Loucy (cell line): ENCODE data around the gene MYRIP.

Experiments used
- EZH2phosphoT487 ChIP-seq: fragments of 200-600 bp; IDR thresholded peaks from 2 replicates; pipeline ENCODE4 v1.6.1; 2018; ENCODE audit warnings: antibody characterized with exemption, mild to moderate bottlenecking, moderate library complexity, borderline replicate concordance
- TF ChIP-seq, protein P1 (sequence below): fragments of 200-600 bp; sonication (generic); conservative IDR thresholded peaks from 2 replicates; pipeline ENCODE4 v1.5.1; 2014; ENCODE audit warnings: mild to moderate bottlenecking, antibody characterized with exemption, low read length

DNA sequence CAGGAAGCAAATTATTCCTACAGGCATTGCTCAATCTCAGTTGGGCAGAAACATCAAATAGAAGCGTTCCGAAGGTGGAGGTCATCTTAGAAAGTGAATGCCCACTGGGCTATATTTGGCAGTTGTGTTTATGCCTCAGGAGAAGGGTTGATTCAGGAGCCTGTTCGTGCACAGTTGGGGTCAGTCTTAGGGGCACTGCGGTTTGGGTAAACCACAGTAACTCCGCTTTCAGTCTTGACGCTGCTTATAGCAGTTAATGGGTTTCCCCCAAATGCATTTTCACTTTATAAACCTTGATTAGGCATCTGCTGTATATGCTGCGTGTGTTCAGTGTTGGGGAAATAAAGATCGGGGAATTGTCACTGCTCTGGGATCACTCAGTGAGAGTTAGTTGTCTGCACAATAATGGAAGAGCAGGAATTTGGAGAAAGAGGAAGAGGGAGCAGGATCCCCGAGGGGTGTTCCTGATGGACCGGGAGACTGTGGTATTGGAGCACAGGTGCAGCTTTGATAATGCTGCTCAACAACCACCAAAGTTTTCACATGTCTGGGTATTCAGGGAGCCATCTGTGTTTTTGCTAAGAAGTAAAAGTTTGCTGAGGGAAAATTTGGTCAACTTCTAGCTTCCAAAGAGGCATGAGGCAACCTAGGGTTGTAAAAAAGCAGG is 375.8 kb downstream of the MYRIP start:
- TF ChIP-seq, protein P1, sequence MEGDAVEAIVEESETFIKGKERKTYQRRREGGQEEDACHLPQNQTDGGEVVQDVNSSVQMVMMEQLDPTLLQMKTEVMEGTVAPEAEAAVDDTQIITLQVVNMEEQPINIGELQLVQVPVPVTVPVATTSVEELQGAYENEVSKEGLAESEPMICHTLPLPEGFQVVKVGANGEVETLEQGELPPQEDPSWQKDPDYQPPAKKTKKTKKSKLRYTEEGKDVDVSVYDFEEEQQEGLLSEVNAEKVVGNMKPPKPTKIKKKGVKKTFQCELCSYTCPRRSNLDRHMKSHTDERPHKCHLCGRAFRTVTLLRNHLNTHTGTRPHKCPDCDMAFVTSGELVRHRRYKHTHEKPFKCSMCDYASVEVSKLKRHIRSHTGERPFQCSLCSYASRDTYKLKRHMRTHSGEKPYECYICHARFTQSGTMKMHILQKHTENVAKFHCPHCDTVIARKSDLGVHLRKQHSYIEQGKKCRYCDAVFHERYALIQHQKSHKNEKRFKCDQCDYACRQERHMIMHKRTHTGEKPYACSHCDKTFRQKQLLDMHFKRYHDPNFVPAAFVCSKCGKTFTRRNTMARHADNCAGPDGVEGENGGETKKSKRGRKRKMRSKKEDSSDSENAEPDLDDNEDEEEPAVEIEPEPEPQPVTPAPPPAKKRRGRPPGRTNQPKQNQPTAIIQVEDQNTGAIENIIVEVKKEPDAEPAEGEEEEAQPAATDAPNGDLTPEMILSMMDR, result no peak
- TF ChIP-seq EZH2phosphoT487, result no peak
